GM18507 (cell line): ENCODE measurements around the gene NR2F6.
"Not testable (repeated sequence)": the region's sequence is repeated elsewhere in the genome, so short reads cannot be mapped to it uniquely, and the experiment has no call there.

Experiments
- DNase-seq: peaks from one replicate; pipeline ENCODE4 v3.0.0; 2011; ENCODE audit warnings: low read depth; ENCODE audit not compliant: insufficient read length; ENCODE audit errors: extremely low spot score
- FAIRE-seq: peaks from 2 replicates; lab custom pipeline; 2011; peaks lifted over from hg19 to GRCh38; lab: Jason Lieb, UNC

Gene NR2F6

DNA sequence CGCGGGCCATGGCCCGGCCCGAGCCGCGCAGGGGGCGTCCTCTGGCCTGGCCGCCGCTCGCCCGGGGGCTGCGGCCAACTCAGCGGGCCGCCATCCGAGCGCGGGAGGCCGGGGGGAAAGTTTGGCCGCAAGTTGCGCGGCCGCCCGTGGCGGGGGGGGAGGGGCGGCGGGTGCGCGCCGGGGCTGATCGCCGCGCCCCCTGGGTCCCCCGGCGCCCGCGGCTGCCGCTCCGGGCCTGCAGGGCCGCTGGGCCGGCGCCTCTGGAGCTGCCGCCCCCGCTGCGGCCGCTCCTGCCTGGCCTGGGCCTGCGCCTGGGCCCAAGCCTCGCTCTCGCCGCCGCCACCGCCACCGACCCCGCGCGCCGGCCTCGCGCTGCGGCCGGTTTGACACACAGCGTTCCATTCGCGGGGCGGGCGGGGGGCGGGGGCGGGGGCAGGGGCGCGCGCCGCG is at the start of gene NR2F6:
TSS of gene NR2F6 (minus strand) at position 385 of the 450 bp plus-strand sequence. CDS start 699 bp downstream, outside the sequence.
- no peak for FAIRE-seq
- peak; percentile 22 for DNase-seq

GRCh38 chr19:17294051-17294891 is 48.6 kb upstream of the NR2F6 start:
- peak; percentile 73 for FAIRE-seq
- no peak for DNase-seq

- DNase-seq (no peak), FAIRE-seq (no peak)
Measured at GRCh38 chr19:17293605-17294004, 47.9 kb upstream of the NR2F6 start.

- FAIRE-seq: peak; percentile 90
Measured at GRCh38 chr19:17292301-17293074, 46.8 kb upstream of the NR2F6 start.

DNA sequence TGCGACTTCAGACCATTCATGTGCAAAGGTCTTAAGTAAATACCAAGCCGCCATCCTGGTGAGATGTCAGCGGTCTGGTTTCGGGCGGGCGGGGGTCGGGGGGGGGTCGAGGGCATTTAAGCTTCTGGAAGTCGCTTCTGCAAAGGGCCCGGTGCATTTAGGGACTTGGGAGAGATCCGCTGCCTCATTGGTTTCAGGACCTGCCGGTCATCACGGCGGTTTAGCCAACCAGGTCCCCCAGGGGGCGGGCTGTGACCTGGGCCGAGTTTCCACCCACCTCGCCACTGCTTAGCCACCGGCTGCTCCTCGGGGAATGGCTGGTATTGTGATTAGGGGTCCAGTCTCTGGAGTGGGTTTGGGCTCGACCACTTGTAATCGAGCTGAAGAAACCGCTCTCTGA is 43.8 kb upstream of the NR2F6 start:
- peak; percentile 86 for FAIRE-seq
- peak; percentile 73 for DNase-seq

More at GRCh38 chr19:17292301-17293074, 46.8 kb upstream of the NR2F6 start:
- peak; percentile 92 for DNase-seq

DNA sequence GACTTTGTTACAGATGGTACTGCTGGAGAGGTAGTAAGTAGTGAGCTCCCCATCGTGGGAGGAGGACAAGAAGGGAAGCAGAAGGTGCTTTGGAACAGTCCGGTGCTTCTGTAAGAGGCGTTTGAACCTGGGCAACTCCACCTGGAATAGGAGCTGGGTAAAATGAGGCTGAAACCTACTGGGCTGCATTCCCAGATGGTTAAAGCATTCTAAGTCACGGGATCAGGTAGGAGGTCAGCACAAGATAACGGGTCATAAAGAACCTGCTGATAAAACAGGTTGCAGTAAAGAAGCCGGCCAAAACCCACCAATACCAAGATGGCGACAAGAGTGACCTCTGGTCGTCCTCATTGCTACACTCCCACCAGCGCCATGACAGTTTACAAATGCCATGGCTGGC is 41.0 kb upstream of the NR2F6 start:
- no peak for DNase-seq
- FAIRE-seq: no peak

DNA sequence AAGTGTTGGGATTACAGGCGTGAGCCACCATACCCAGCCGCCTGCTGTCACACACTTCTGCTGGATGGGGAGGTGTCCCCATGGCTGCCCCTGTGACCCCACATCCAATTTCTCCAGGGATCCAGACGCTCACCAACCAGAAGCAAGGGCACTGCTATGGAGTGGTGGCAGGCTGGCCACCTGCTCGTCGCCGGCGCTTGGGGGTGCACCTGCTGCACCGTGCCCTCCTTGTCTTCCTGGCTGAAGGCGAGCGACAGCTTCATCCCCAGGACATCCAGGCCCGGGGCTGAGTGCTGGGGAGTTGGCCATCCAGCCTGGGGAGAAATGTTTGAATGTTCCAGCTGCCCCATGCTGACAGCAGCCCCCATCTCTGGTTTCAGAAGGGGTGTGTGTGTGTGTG is 40.5 kb upstream of the NR2F6 start:
- FAIRE-seq (no peak), DNase-seq (no peak)

GRCh38 chr19:17285415-17286135 is 39.9 kb upstream of the NR2F6 start:
- FAIRE-seq (no peak), DNase-seq (no peak)

GRCh38 chr19:17283504-17283996 is 37.8 kb upstream of the NR2F6 start:
- DNase-seq: no peak
- no peak for FAIRE-seq

DNA sequence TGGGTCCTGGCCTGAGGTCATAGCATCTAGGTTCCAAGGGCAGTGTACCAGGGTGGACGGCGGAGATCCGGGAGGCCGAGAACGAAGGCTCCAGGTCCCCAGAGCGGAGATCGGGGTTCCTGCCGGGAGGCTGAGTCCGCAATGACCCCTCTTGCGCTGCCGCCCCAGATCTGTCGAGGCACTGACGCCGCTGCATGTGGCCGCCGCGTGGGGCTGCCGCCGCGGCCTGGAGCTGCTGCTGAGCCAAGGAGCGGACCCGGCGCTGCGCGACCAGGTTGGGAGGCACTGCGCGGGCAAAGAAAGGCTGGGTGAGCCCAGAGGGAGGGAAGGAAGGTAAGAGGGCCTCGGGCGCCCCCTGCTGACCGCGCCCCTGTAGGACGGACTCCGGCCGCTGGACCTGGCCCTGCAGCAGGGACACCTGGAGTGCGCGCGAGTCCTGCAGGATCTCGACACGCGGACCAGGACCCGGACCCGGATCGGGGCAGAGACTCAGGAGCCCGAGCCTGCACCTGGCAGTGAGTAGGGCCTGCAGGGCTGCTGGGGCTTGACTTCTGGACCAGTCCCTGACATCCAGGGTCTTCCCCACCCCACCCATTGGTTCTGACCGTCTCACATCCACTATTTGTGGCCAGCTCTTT is 36.9 kb upstream of the NR2F6 start:
- FAIRE-seq (peak; percentile 88), DNase-seq (peak; percentile 76)

- FAIRE-seq (peak; percentile 85), DNase-seq (no peak)
Measured at GRCh38 chr19:17281391-17282304, 35.9 kb upstream of the NR2F6 start, which contains the start of gene ANKLE1. Gene ANKLE1 (plus strand): TSS chr19:17281901. CDS start chr19:17281921, 20 bp downstream.

- no peak for DNase-seq
Measured at GRCh38 chr19:17279436-17279835, 33.7 kb upstream of the NR2F6 start.

DNA sequence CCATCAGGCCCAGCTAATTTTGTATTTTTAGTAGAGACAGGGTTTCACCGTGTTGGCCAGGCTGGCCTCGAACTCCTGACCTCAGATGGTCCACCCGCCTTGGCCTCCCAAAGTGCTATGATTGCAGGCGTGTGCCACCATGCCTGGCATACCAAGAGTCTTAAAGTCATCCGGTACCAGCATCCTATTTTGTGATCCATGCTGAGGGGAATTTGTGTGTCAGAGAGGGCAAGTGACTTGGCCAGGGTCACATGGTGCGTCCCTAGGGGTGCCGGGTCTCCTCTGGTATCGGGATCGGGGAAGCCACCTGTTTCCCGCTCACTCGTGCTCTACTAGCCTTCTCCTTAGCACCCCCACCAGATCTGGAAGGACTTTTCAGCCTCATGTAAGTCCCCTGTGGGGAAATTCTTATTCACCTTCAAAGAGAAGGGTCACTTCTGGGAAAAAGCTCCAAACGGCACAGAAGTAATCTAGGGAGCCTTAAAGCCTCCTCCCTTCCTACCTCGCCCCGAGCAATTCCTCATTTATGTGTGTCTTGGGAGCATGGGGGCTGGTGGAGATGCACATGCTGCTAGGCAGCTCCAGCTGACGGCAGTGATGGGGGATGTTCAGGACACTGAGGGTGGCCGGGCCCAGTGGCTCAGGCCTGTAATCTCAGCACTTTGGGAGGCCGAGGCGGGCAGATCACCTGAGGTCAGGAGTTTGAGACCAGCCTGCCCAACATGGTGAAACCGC is 29.9 kb upstream of the NR2F6 start:
- FAIRE-seq (no peak), DNase-seq (no peak)

More at GRCh38 chr19:17279436-17279835, 33.7 kb upstream of the NR2F6 start:
- FAIRE-seq: no peak

- not testable (repeated sequence) for DNase-seq, FAIRE-seq
Measured at GRCh38 chr19:17274892-17275291, 29.2 kb upstream of the NR2F6 start.

GRCh38 chr19:17268754-17269153 is 23.0 kb upstream of the NR2F6 start:
- DNase-seq (no peak), FAIRE-seq (no peak)

DNA sequence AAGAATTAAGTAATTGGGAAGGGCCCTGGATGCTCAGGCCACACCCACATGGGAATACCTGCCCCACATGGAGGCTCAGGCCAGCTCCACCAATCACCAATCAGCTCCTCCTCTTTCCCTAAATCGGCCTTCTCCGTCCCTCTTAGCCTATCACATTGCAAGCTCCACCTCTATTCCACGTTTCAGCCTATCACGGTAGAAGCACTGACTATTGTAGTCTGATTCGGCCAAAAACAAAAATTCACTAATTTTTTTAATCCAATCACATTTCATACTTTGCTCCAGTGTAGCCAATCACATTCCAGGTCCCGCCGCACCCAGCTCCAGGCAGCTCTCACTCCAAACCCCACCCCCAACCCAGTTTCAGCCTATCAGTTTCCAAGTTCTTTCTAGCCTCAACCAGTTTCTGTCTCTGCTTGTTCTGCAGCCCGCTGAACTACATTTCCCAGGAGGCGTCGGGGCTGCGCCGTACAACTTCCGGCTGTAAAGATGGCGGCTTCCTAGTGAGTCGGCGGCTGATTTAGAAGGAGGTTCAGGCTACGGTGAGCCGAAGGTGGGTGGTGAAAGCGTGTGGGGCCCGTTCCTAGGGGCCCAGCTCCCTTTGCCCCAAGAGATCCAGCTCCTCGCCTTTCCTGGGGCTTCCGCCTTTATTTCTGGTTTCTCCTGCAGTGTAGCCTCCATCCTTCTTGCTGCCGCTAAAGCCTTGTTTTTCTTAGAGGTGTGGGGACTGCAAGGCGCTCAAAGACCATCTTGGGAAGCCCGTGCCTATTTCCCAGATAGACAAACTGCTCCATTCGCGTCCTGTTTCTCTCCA is 21.5 kb upstream of the NR2F6 start, which contains the start of gene BABAM1:
TSS of gene BABAM1 (plus strand) at position 469 of the 814 bp plus-strand sequence. CDS start 1,364 bp downstream, outside the sequence.
- DNase-seq (peak; percentile 95), FAIRE-seq (peak; percentile 100)
